Activated CD8-positive, alpha-beta memory T cell treated with anti-CD3 and anti-CD28 coated beads, Interleukin-2, amount 10 ng/mL, durations not matched to agents 7 days and 5 days (primary cell): ENCODE data around the gene GPC6. TPM values are rescaled to one million over a fixed set of nuclear protein-coding genes. Genes with fewer than 3 reads are reported as not detected.
"Not testable (repeated sequence)": the region's sequence is repeated elsewhere in the genome, so short reads cannot be mapped to it uniquely, and the experiment has no call there.

Experiments used
- ATAC-seq: fragments of 150-1000 bp; cut with Tn5 transposase; one replicate; pipeline ENCODE4 v1.10.0; 2021; ENCODE audit warnings: moderate library complexity
- CTCF ChIA-PET: fragments of 350-600 bp; sonication (Branson Sonifier 250); formaldehyde crosslinking; loops from one replicate; lab custom pipeline; 2021; ENCODE audit warnings: antibody characterized with exemption; lab: Charles Lee
- DNase-seq: peaks from one replicate; pipeline ENCODE4 v3.0.0-alpha.2; 2020
- H3K27ac Mint-ChIP-seq: one replicate; pipeline ENCODE4 v1.8.0; 2021; ENCODE audit warnings: mild to moderate bottlenecking, mixed read lengths
- H3K27me3 Mint-ChIP-seq: one replicate; pipeline ENCODE4 v1.8.0; 2021; ENCODE audit warnings: mixed read lengths
- H3K36me3 Mint-ChIP-seq: one replicate; pipeline ENCODE4 v1.8.0; 2021; ENCODE audit warnings: mild to moderate bottlenecking, mixed read lengths
- H3K4me1 Mint-ChIP-seq: one replicate; pipeline ENCODE4 v1.8.0; 2021; ENCODE audit warnings: mixed read lengths
- H3K4me3 Mint-ChIP-seq: one replicate; pipeline ENCODE4 v1.8.0; 2021; ENCODE audit warnings: mild to moderate bottlenecking, moderate library complexity, mixed read lengths
- H3K9me3 Mint-ChIP-seq: one replicate; pipeline ENCODE4 v1.8.0; 2022; ENCODE audit warnings: low read depth, mixed read lengths
- total RNA-seq, 2 experiments: library from RNA; stranded (reverse); gene quantifications; one replicate each; pipeline ENCODE4 v1.2.3, GENCODE V29; 2021

The GPC6 gene
- total RNA-seq, 2 experiments from 2014 or later = not detected

GRCh38 chr13:93477238-93477637 is 250.6 kb downstream of the GPC6 start:
- H3K36me3 Mint-ChIP-seq = no peaks in the 10 kb centered on the region
- H3K27me3 Mint-ChIP-seq = no peaks in the 10 kb centered on the region
- H3K4me3 Mint-ChIP-seq = no peak overlapping the region
- no peak for ATAC-seq
- H3K4me1 Mint-ChIP-seq = no peaks in the 10 kb centered on the region
- CTCF ChIA-PET = no interaction called here
- no peak overlapping the region for H3K27ac Mint-ChIP-seq
- peaks cover 4% of the 10 kb centered on the region for H3K9me3 Mint-ChIP-seq
- no peak for DNase-seq

- H3K9me3 Mint-ChIP-seq = no peaks in the 10 kb centered on the region
- H3K4me3 Mint-ChIP-seq = no peak overlapping the region
- H3K27me3 Mint-ChIP-seq = no peaks in the 10 kb centered on the region
- no peaks in the 10 kb centered on the region for H3K4me1 Mint-ChIP-seq
- ATAC-seq (no peak), DNase-seq (no peak)
- H3K36me3 Mint-ChIP-seq = no peaks in the 10 kb centered on the region
- H3K27ac Mint-ChIP-seq = no peak overlapping the region
- CTCF ChIA-PET = no interaction called here
Observed at GRCh38 chr13:93480553-93481106, 254.0 kb downstream of the GPC6 start.

GRCh38 chr13:93496117-93496516 is 269.5 kb downstream of the GPC6 start:
- H3K9me3 Mint-ChIP-seq, H3K4me3 Mint-ChIP-seq, H3K27ac Mint-ChIP-seq, ATAC-seq, H3K4me1 Mint-ChIP-seq, H3K36me3 Mint-ChIP-seq, DNase-seq, H3K27me3 Mint-ChIP-seq, CTCF ChIA-PET: not testable (repeated sequence)

GRCh38 chr13:93496985-93497673 is 270.5 kb downstream of the GPC6 start:
- Mint-ChIP-seq H3K27ac (no peak overlapping the region), H3K36me3 (no peaks in the 10 kb centered on the region), H3K27me3 (no peaks in the 10 kb centered on the region), H3K4me3 (no peak overlapping the region), H3K4me1 (no peaks in the 10 kb centered on the region), H3K9me3 (no peaks in the 10 kb centered on the region)
- ATAC-seq = no peak
- CTCF ChIA-PET = no interaction called here
- DNase-seq = no peak

DNA sequence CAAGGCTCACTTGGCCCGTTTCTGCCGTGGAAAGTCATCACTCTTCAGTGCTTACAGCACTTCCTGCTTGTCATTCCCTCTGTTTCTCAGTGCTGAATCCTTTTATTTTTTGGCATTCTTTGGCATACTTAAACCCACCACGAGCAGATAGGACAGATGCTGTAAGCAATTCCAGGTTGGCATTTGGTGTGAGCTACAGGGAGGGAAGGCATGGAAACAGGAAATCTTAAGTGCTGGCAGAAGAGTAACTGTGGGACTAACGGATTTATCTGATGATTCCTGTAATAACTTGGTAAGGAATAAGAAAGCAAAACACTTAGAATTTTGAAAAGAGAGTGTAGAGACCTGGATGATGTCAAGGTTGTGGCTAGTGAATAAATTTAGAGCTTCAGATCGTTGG is 273.4 kb downstream of the GPC6 start:
- CTCF ChIA-PET = no interaction called here
- no peaks in the 10 kb centered on the region for H3K36me3 Mint-ChIP-seq
- H3K4me1 Mint-ChIP-seq = no peaks in the 10 kb centered on the region
- no peaks in the 10 kb centered on the region for H3K9me3 Mint-ChIP-seq
- H3K4me3 Mint-ChIP-seq = no peak overlapping the region
- DNase-seq (no peak), ATAC-seq (no peak)
- no peaks in the 10 kb centered on the region for H3K27me3 Mint-ChIP-seq
- H3K27ac Mint-ChIP-seq = no peak overlapping the region

- Mint-ChIP-seq H3K27me3 (no peaks in the 10 kb centered on the region), H3K36me3 (no peaks in the 10 kb centered on the region), H3K9me3 (no peaks in the 10 kb centered on the region), H3K4me1 (no peaks in the 10 kb centered on the region), H3K27ac (no peak overlapping the region), H3K4me3 (no peak overlapping the region)
- ATAC-seq (no peak), DNase-seq (no peak)
- CTCF ChIA-PET = no interaction called here
Observed at GRCh38 chr13:93502071-93502470, 275.5 kb downstream of the GPC6 start.

- ATAC-seq (no peak), DNase-seq (no peak)
- no peaks in the 10 kb centered on the region for H3K36me3 Mint-ChIP-seq
- H3K9me3 Mint-ChIP-seq = peaks cover 3% of the 10 kb centered on the region
- no peak overlapping the region for H3K4me3 Mint-ChIP-seq
- H3K4me1 Mint-ChIP-seq = no peaks in the 10 kb centered on the region
- CTCF ChIA-PET = no interaction called here
- H3K27me3 Mint-ChIP-seq = no peaks in the 10 kb centered on the region
- H3K27ac Mint-ChIP-seq = no peak overlapping the region
Observed at GRCh38 chr13:93502987-93503615, 276.5 kb downstream of the GPC6 start.

DNA sequence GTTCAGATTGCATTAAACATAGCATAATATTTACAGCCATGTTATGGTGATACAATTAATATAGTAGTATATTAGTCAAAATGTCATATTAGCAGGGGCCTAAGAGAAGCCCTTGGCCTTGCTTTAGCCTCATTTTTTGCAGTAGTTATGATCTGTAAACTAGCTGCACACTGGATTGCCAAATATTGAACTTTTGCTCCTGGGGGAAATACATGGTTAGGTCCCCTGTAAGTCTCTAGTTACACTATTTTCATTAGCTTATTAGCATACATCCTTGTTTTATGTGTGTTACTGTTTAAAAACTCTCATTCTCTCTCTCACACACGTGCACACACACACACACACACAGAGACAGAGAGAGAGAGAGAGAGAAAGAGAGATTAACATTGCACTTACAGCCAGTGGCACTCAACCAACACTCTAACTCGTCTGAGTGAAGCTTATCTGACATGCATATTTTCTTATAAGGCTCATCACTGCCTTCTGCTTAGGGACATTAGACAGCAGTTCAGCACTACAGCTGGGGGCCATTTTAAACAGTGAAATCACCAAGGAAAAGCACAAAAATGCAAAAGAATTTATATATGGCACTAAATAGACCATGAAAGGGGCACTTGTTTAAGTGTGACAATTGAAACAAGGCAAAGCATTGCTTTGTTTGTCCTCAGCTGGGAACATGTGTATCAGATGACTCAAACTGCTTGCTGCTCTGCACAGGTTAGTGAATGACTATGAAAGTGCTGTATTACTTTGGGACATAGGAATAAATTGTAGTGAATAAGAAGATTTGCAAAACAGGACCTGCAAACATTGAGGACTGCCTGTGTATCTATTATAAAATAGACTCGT is 278.7 kb downstream of the GPC6 start:
- CTCF ChIA-PET = no interaction called here
- peaks cover 3% of the 10 kb centered on the region for H3K9me3 Mint-ChIP-seq
- ATAC-seq (no peak), DNase-seq (no peak)
- no peak overlapping the region for H3K4me3 Mint-ChIP-seq
- no peaks in the 10 kb centered on the region for H3K4me1 Mint-ChIP-seq
- H3K27ac Mint-ChIP-seq = no peak overlapping the region
- H3K36me3 Mint-ChIP-seq = no peaks in the 10 kb centered on the region
- no peaks in the 10 kb centered on the region for H3K27me3 Mint-ChIP-seq

GRCh38 chr13:93511011-93511410 is 284.4 kb downstream of the GPC6 start:
- H3K4me1 Mint-ChIP-seq = no peaks in the 10 kb centered on the region
- CTCF ChIA-PET = no interaction called here
- DNase-seq = no peak

DNA sequence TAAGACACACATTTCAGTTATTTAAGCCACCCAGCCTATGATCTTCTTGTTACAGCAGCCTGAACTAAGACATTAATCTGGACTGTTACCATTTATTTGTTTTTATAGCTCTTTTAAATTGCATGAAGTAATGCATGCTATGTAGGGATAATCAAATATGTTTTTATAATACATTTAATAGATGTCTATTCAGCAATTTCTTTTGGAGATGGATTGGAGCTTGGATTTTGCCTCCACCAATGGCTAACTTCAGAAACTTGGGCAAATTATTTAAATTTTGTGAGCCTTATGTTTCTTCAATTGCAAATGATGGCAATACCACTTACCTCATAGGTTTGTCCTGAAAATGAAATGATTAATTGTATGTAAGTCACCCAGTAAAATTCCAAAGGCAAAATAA is 288.7 kb downstream of the GPC6 start:
- Mint-ChIP-seq H3K4me3 (no peak overlapping the region), H3K27me3 (no peaks in the 10 kb centered on the region), H3K27ac (no peak overlapping the region), H3K36me3 (no peaks in the 10 kb centered on the region), H3K4me1 (no peaks in the 10 kb centered on the region), H3K9me3 (no peaks in the 10 kb centered on the region)
- ATAC-seq = no peak
- CTCF ChIA-PET = no interaction called here
- no peak for DNase-seq

More at GRCh38 chr13:93511011-93511410, 284.4 kb downstream of the GPC6 start:
- no peaks in the 10 kb centered on the region for H3K36me3 Mint-ChIP-seq
- H3K4me3 Mint-ChIP-seq = no peak overlapping the region
- ATAC-seq = no peak
- H3K27me3 Mint-ChIP-seq = no peaks in the 10 kb centered on the region
- H3K9me3 Mint-ChIP-seq = peaks cover 3% of the 10 kb centered on the region
- H3K27ac Mint-ChIP-seq = no peak overlapping the region

DNA sequence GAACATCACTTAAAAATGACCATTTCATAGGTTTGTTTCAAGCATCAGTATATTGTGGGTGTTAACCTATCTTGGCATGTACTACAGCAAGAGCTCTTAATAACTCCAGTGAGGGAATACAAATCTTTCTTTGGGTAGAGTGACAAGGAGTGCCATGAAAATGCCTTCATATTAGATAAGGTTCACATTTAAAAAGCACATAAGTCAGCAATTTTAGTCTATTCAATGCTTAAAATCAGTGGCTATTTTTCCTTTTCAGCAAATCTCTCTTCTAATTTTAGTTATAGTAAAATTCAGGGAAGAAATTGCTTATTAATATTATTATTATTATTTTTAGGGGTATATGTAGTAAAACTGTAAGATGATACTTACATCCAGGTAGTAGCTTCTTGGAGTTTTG is 291.1 kb downstream of the GPC6 start:
- Mint-ChIP-seq H3K9me3 (no peaks in the 10 kb centered on the region), H3K27ac (no peak overlapping the region), H3K36me3 (no peaks in the 10 kb centered on the region), H3K27me3 (no peaks in the 10 kb centered on the region), H3K4me3 (no peak overlapping the region), H3K4me1 (no peaks in the 10 kb centered on the region)
- no peak for ATAC-seq
- DNase-seq = no peak
- CTCF ChIA-PET = no interaction called here

- no peak overlapping the region for H3K27ac Mint-ChIP-seq
- no peaks in the 10 kb centered on the region for H3K36me3 Mint-ChIP-seq
- CTCF ChIA-PET = no interaction called here
- H3K4me1 Mint-ChIP-seq = no peaks in the 10 kb centered on the region
- no peaks in the 10 kb centered on the region for H3K9me3 Mint-ChIP-seq
- no peak overlapping the region for H3K4me3 Mint-ChIP-seq
- no peak for DNase-seq
- H3K27me3 Mint-ChIP-seq = no peaks in the 10 kb centered on the region
- ATAC-seq = no peak
Observed at GRCh38 chr13:93521307-93521706, 294.7 kb downstream of the GPC6 start.

GRCh38 chr13:93522501-93522900 is 295.9 kb downstream of the GPC6 start:
- H3K4me1 Mint-ChIP-seq = no peaks in the 10 kb centered on the region
- H3K27ac Mint-ChIP-seq = no peak overlapping the region
- no peaks in the 10 kb centered on the region for H3K9me3 Mint-ChIP-seq
- H3K4me3 Mint-ChIP-seq = no peak overlapping the region
- CTCF ChIA-PET = no interaction called here
- DNase-seq (no peak), ATAC-seq (no peak)
- no peaks in the 10 kb centered on the region for H3K36me3 Mint-ChIP-seq
- H3K27me3 Mint-ChIP-seq = no peaks in the 10 kb centered on the region
